ENCODE data around the gene ADCY10.
"Not testable (repeated sequence)": the region's sequence is repeated elsewhere in the genome, so short reads cannot be mapped to it uniquely, and the experiment has no call there.

The ADCY10 gene

GRCh38 chr1:167913895-167914496, at the start of gene ADCY10:
Gene ADCY10, minus strand, starts transcription at chr1:167914134. Its CDS starts 8,994 bp downstream, at chr1:167905140.
- no peak for DNase-seq (ENCODE audit: low read depth)

DNA sequence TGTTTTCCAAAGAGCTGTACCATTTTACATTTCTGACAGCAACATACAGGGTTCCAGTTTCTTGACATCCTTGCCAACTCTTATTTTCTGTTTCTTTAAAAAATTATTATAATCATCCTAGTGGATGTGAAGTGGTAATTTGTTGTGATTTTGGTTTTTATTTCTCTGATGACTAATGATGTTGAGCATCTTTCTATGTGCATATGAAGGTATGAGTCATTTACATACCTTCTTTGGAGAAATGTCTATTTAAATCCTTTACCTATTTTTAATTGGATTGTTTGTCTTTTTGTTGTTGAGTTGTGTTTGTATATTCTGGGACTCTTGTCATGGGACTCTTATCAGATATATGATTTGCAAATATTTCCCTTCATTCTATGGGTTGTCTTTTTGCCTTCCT, 43.8 kb upstream of the ADCY10 start:
- no peak for DNase-seq (ENCODE audit: low read depth)

- no peak for DNase-seq (ENCODE audit: low read depth)
These were observed 42.0 kb upstream of the ADCY10 start for GRCh38 chr1:167955915-167956314.

- DNase-seq (ENCODE audit: low read depth) = no peak
These were observed 36.6 kb upstream of the ADCY10 start for GRCh38 chr1:167950569-167950968.

DNA sequence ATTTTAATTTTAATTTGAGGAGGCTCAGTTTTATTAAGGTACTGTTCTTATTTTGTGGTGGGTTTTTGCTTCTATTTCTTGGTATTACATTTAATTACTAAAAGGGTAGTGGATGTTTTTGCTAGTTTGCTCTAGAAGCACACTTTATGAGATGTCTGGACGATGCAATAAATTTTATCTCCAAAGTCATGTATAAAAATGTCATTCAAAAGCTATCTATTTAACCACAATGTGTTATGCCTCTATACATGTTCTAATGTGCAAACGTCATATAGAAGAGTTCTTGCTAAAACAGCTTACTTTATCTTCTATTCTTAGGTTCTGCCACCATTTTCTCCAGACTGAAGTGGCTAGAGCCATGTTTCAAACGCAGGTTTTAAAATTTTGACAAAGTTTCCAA, 35.9 kb upstream of the ADCY10 start:
- no peak for DNase-seq (ENCODE audit: low read depth)

DNA sequence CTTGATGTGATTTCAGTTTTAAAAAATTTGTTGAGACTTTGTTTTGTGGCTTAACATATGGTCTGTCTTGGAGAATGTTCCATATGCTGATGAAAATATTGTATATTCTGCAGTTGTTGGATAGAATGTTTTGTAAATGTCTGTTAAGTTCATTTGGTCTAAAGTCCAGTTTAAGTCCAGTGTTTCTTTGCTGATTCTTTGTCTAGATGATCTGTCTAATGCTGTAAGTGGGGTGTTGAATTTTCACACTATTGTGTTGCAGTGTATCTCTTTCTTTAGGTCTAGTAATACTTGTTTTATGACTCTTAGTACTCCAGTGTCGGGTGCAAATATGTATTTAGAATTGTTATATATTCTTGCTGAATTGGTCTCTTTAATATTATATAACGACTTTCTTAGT, 33.8 kb upstream of the ADCY10 start:
- DNase-seq (ENCODE audit: low read depth) = no peak

DNA sequence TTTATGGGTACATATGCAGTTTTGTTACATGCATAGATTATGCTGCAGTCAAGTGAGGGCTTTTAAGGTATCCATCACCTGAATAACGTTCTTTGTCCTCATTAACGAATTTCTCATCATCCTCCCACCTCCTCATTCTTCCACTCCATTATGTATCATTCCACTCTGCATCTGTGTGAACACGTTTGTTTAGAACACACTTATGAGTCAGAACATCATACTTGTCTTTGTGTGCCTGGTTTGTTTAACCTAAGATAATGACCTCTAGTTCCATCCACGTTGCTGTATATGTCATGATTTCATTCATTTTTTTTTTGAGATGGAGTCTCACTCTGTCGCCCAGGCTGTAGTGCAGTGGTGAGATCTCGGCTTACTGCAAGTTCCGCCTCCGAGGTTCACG, 29.6 kb upstream of the ADCY10 start:
- DNase-seq (ENCODE audit: low read depth) = no peak

DNA sequence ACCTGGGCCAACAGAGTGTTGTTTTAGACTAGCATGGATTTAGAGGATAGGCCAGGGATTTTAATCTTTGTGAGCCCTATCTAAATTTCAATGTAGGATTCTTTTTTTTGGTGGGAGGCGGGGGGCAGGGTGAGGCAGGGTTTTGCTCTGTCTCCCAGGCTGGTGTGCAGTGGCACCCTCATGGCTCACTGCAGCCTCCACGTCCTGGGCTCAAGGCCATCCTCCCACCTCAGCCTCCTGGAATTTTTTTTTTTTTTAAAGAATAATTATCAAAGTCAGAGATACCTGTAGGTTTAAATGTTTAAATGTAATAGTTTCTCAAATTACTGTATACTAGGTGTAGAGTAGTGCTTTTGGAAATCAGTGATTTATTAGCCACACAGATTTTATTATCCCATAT, 26.3 kb upstream of the ADCY10 start:
- DNase-seq (ENCODE audit: low read depth) = no peak

GRCh38 chr1:167938080-167938636, 24.2 kb upstream of the ADCY10 start:
- no peak for DNase-seq (ENCODE audit: low read depth)

DNA sequence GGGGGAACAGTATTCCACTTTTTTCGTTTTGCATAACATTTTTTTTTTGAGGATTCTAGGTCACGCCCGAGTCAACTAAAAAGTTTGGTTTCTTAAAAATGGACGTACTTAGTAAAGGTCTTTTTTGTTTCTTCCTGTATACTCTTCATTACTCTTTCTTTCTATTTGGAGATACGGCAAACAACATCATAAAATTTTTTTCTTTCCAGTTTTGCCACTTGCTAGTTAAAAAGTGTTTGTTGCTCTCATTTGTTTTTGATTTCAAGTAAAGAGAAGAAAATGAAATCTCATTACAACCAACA, 23.7 kb upstream of the ADCY10 start:
- no peak for DNase-seq (ENCODE audit: low read depth)

DNA sequence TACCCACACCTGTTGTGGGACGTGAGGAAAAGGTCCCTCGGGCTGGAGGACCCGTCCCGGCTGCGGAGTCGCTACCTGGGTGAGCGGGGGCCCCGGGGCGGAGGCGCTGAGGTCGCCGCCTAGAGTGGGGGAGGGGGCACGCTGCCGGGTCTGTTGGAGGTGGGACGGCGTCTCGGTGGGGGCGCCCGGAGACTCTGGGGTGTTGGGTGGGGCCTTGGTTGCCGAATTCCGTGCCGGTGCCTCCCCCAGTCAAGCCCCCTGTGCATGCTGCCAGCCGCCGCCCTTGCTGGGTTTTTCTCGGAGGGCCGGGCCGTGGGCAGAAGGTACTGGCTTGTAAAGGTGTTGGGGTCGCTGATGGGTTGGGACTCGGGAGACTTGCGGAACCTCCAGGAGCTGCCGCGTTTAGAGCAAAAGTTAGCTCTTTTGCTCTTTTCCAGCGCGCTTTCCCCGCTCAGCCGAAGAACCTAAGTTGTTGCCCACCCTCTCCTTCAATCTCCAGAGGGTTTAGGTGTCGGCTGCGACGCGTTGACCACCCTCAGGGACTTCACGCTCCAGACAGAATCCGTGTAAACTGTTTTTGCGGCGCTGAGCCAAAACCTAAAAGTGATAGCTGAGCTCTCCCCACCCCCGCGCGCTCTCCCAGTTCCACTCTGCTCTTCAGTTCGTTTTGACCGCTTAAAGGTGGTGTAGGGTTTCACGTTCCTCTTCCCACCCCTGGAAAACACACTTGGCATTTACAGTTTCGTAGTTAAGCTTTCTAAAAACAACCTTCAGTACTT, 23.2 kb upstream of the ADCY10 start, which contains the start of gene MPC2:
TSS of gene MPC2 (minus strand) at position 143 of the 779 bp plus-strand sequence. CDS start 1,231 bp downstream, outside the sequence.
- DNase-seq (ENCODE audit: low read depth) = peak; percentile 53

DNA sequence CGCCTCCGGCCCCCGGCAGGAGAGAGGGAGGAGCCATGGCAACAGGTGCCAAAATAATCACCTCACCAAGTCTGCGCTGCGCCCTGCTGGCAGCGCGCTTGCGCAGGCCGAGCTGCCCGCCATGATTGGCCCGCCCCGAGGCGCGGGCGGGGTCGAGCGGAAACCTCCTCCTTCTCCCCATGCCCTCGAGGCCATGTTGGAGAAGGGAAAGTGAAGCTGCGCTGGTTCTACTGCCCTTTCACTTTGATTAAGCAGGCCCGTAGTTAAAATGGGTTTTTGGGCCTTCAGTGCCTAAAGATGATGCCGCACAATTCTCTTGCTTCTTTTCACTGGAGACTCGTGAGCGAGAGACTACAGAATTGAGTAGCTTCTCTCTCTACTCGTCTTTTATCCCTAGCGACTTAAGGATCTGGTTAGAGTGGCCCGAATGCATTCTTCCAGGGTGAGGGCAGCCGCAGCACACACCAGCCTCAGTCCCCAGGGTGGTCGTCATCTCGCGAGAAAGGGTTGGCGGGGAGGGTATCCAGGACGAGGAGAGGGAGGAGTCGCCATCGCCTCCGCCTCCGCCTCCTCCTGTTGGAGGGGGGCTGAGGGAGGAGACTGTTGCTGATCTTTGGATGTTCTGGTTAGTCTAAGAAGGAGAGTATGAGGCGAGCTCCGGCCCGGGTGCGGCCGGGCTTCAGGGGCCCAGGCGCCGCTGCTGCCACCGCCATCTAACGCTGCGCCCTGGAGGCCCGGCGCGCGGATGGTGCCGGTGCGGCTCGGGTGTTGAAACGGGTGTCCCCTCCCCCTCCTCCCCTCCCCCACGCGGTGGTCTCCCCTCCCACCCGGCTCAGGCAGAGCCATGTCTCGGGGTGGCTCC, 22.4 kb upstream of the ADCY10 start, which contains the start of gene DCAF6:
TSS of gene DCAF6 (plus strand) at position 616 of the 862 bp plus-strand sequence. CDS start at position 845, 229 bp downstream.
- peak; percentile 95 for DNase-seq (ENCODE audit: low read depth)

DNA sequence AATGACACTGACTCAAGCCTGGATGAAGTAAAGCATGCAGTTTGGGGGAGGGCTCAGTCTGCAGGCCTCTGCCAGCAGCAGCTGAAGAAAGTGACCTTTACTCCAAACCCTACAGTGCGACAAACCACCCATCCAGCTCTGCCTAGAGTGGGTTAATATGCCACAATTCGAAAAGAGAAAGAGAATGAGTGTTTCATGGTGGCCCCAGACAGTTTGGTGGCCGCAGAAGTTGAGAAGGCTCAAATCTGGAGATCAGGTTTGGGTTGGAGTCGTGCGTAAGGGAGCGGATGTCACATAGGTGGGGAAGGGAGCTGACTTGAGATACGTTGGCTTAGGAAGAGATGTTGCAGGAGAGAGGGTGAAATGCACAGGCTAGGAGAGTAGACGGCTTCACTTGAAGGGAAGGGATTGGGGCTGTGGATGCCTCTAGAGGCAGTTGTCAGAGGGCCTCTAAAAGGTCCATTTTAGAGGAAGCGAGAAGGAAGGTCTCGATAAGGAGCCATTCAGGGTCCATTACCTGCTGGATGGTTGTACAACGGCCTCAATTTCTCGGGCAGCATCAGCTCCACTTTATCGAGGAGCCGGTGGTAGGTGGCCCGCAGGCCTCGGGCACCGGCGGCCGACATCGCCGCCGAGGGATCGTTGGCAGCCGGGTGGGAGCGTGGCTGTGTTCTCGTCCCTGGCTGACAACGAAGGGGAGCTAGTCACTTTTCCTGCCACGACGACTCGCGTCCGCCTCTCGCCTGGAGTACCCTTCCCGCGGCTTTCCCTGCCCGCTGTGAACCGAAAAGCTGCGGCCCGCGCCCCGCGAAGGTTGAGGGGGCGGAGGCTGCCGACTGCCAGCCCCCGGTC, 21.5 kb upstream of the ADCY10 start:
- peak; percentile 12 for DNase-seq (ENCODE audit: low read depth)

- no peak for DNase-seq (ENCODE audit: low read depth)
These were observed 20.7 kb upstream of the ADCY10 start for GRCh38 chr1:167934426-167935215.

DNA sequence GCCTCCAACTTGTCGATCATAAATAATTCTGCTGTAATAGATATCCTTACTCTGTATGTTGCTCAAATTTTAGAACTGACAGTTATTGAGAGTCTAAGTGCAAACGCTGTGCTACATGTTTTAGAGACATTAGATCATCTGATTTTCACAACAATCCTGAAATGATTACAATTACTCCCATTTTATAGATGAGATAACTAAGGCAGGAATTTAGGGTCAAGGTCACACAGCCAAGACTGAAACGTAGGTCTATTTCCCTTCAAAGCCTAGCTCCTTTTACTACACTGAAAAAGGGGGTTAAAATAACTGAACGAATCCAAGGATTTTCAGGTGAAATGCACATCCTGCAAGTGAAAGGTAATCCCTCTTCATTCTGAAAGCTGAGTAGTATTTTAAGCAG, 19.9 kb upstream of the ADCY10 start:
- no peak for DNase-seq (ENCODE audit: low read depth)

GRCh38 chr1:167929725-167930124, 15.8 kb upstream of the ADCY10 start:
- DNase-seq (ENCODE audit: low read depth) = no peak

DNA sequence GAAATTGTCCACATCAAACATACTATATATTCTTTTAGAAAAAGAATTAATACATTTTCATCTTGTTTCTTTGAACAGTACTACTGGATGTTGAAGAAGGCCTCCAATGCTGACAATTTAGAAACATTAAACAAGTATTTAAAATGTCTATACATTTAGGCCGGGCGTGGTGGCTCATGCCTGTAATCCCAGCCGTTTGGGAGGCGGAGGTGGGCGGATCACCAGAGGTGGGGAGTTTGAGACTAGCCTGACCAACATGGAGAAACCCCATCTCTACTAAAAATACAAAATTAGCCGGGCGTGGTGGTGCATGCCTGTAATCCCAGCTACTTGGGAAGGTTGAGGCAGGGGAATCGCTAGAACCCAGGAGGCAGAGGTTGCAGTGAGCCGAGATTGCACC, 15.0 kb upstream of the ADCY10 start:
- not testable (repeated sequence) for DNase-seq (ENCODE audit: low read depth)

- no peak for DNase-seq (ENCODE audit: low read depth)
These were observed 14.5 kb upstream of the ADCY10 start for GRCh38 chr1:167928457-167928852.

DNA sequence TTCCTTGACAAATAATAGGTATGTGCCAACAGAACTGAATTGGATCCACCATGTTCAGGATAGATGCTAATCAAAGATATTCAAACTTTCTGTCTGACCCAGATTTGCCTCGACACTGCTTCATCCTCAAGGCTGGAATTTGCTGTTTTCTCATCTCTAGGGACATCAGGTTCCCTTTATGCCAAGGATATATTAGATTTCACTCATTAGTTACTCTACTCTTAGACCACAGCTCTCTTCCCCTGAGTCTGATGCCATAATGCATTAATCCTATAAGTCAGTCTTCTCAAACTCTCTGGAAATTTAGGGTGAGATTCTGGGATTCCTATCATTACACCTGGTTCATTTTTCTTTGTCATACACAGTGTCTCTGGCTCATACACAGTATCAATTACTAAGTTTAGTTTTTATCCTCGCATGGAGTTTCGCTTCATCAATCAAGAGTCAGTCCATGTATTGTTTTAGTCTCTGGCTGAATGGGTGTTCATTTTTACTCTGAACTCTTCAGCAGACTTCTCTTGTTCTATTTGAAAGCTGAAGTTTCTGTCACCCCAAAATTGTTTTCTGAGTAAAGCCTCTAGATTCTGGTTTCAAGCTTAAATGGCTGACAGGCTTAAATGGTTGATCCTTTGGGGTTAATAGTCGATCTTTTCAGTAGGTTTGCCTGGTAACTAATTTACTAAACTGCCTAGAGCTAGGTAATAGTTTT, 13.3 kb upstream of the ADCY10 start:
- no peak for DNase-seq (ENCODE audit: low read depth)

- no peak for DNase-seq (ENCODE audit: low read depth)
These were observed 12.6 kb upstream of the ADCY10 start for GRCh38 chr1:167926486-167926997.

Data from activated gamma-delta T cell treated with anti-CD3 and anti-CD28 coated beads, Interleukin-2, amount 50 U/mL, for 16 hours (primary cell).